Upper lobe of left lung (tissue), 6 donors: Measurements from ENCODE around the gene FOSL2. TPM values are rescaled to one million over a fixed set of nuclear protein-coding genes. Genes with fewer than 3 reads are reported as not detected.

Experiments
- ATAC-seq, 2 donors: fragments of 200-7000 bp; cut with Tn5 transposase; one replicate each; pipeline ENCODE4 v1.9.1; 2022; ENCODE audit warnings: mild to moderate bottlenecking in 2 of 2, moderate library complexity in 2 of 2; ENCODE audit not compliant: low FRiP score in 2 of 2
- DNase-seq, 2 donors: peaks; one replicate each; pipeline ENCODE4 v3.0.0-alpha.2; 2019 to 2020
- H3K27ac ChIP-seq, 4 donors: fragments of 200-600 bp; sonication (generic); one replicate each; pipeline ENCODE4 v1.5.1; 2016 to 2019
- H3K27me3 ChIP-seq, 4 donors: fragments of 200-600 bp; sonication (generic); one replicate each; pipeline ENCODE4 v1.5.1; 2017 to 2019
- H3K36me3 ChIP-seq, 4 donors: fragments of 200-600 bp; sonication (generic); one replicate each; pipeline ENCODE4 v1.5.1; 2016 to 2019
- H3K4me1 ChIP-seq, 4 donors: fragments of 200-600 bp; sonication (generic); one replicate each; pipeline ENCODE4 v1.5.1; 2018 to 2019
- H3K4me3 ChIP-seq, 4 donors: fragments of 200-600 bp; sonication (generic); one replicate each; pipeline ENCODE4 v1.5.1; 2017 to 2019; ENCODE audit warnings: mild to moderate bottlenecking in 2 of 4, moderate library complexity in 1 of 4
- H3K9me3 ChIP-seq, 4 donors: fragments of 200-600 bp; sonication (generic); one replicate each; pipeline ENCODE4 v1.5.1; 2018 to 2019
- CTCF ChIP-seq, 6 experiments: fragments of 450-650 bp in 4 of 6; fragments of 200-600 bp in 2 of 6; sonication (generic) in 2 of 6; IDR thresholded peaks; one replicate each; pipeline ENCODE4 v1.5.1; 2016 to 2019; ENCODE audit warnings: antibody characterized with exemption in 6 of 6
- EP300 ChIP-seq, 4 donors: sonication (generic); formaldehyde crosslinking; IDR thresholded peaks; one replicate each; pipeline ENCODE4 v1.5.1; 2017; ENCODE audit warnings: antibody characterized with exemption in 4 of 4, control low read depth in 2 of 4
- POLR2A ChIP-seq, 4 donors: fragments of 450-650 bp; IDR thresholded peaks; one replicate each; pipeline ENCODE4 v1.5.1; 2016 to 2017; ENCODE audit warnings: antibody characterized with exemption in 4 of 4, mild to moderate bottlenecking in 2 of 4
- POLR2AphosphoS5 ChIP-seq, 2 donors: sonication (generic); formaldehyde crosslinking; IDR thresholded peaks; one replicate each; pipeline ENCODE4 v1.5.1; 2017; ENCODE audit warnings: antibody characterized with exemption in 2 of 2
- WGBS, 2 donors: methylation state at CpG; one replicate each; pipeline ENCODE4 v1.1.5; 2017 to 2018; 5-methylcytosine and 5-hydroxymethylcytosine counted together
- total RNA-seq, 6 donors: library from RNA; depleted of rRNA in 4 of 6; stranded (reverse); fragments of >200 nt in 4 of 6; gene quantifications; one replicate each; pipeline versions ENCODE4 v1.1.0 to v1.2.1, GENCODE V29; 2016 to 2021
- donor health status: DM: no; HTN: no; CAD: no; lungs with moderate emphysema.
- donor health status: DM: no; HTN: yes; CAD: no; lungs with severe emphysema.

The FOSL2 gene
- total RNA-seq, 6 donors from 2014 or later, result 71.0 to 137 (median 91.0) TPM

GRCh38 chr2:28431741-28432140 lies 39.1 kb downstream of the FOSL2 start:
- H3K4me1 ChIP-seq, result no peaks in the 10 kb centered on the region
- peaks cover 0 to 7% (median 0%) of the 10 kb centered on the region in 4 donors for H3K9me3 ChIP-seq
- no peak for ATAC-seq
- no peak overlapping the region for H3K4me3 ChIP-seq
- no peaks in the 10 kb centered on the region for H3K36me3 ChIP-seq
- no peak overlapping the region for H3K27ac ChIP-seq
- TF ChIP-seq CTCF (IDR thresholded peaks at IDR 0.05) (no peak), EP300 (IDR thresholded peaks at IDR 0.05) (no peak), POLR2A (IDR thresholded peaks at IDR 0.05) (no peak), POLR2AphosphoS5 (IDR thresholded peaks at IDR 0.05) (no peak)
- 82 to 100% methylated on average over 2 to 4 of the region's 4 CpGs for WGBS, 2 donors
- no peaks in the 10 kb centered on the region for H3K27me3 ChIP-seq
- DNase-seq, result no peak

GRCh38 chr2:28432362-28432761 lies 39.7 kb downstream of the FOSL2 start:
- WGBS, 2 donors, result 81 to 91% methylated on average over 8 of the region's 8 CpGs

GRCh38 chr2:28433215-28433614 lies 40.6 kb downstream of the FOSL2 start:
- TF ChIP-seq EP300 (IDR thresholded peaks at IDR 0.05) (no peak), POLR2AphosphoS5 (IDR thresholded peaks at IDR 0.05) (no peak), CTCF (IDR thresholded peaks at IDR 0.05) (no peak), POLR2A (IDR thresholded peaks at IDR 0.05) (no peak)
- Histone ChIP-seq H3K9me3 (peaks cover 0 to 7% (median 0%) of the 10 kb centered on the region in 4 donors), H3K4me3 (no peak overlapping the region), H3K27ac (no peak overlapping the region), H3K27me3 (no peaks in the 10 kb centered on the region), H3K36me3 (no peaks in the 10 kb centered on the region), H3K4me1 (no peaks in the 10 kb centered on the region)
- ATAC-seq (no peak), DNase-seq (no peak)
- 93 to 100% methylated on average over 2 of the region's 2 CpGs for WGBS, 2 donors

More at GRCh38 chr2:28432362-28432761, 39.7 kb downstream of the FOSL2 start:
- Histone ChIP-seq H3K9me3 (peaks cover 0 to 7% (median 0%) of the 10 kb centered on the region in 4 donors), H3K27me3 (no peaks in the 10 kb centered on the region), H3K36me3 (no peaks in the 10 kb centered on the region), H3K27ac (no peak overlapping the region), H3K4me3 (no peak overlapping the region), H3K4me1 (no peaks in the 10 kb centered on the region)
- ATAC-seq, result no peak
- no peak for TF ChIP-seq CTCF (IDR thresholded peaks at IDR 0.05)
- no peak for TF ChIP-seq EP300 (IDR thresholded peaks at IDR 0.05)
- TF ChIP-seq POLR2A (IDR thresholded peaks at IDR 0.05), result no peak
- TF ChIP-seq POLR2AphosphoS5 (IDR thresholded peaks at IDR 0.05), result no peak
- no peak for DNase-seq

- Histone ChIP-seq H3K4me3 (no peak overlapping the region), H3K9me3 (peaks cover 0 to 7% (median 0%) of the 10 kb centered on the region in 4 donors), H3K36me3 (no peaks in the 10 kb centered on the region), H3K27me3 (no peaks in the 10 kb centered on the region), H3K4me1 (no peaks in the 10 kb centered on the region), H3K27ac (no peak overlapping the region)
- TF ChIP-seq POLR2AphosphoS5 (IDR thresholded peaks at IDR 0.05) (no peak), EP300 (IDR thresholded peaks at IDR 0.05) (no peak), POLR2A (IDR thresholded peaks at IDR 0.05) (no peak), CTCF (IDR thresholded peaks at IDR 0.05) (no peak)
- no peak for DNase-seq
- WGBS, 2 donors, result 79 to 85% methylated on average over 8 of the region's 8 CpGs
- no peak for ATAC-seq
These were observed 41.4 kb downstream of the FOSL2 start for GRCh38 chr2:28433935-28434599.

GRCh38 chr2:28434600-28434989 lies 41.9 kb downstream of the FOSL2 start:
- no peak for DNase-seq
- Histone ChIP-seq H3K4me1 (no peaks in the 10 kb centered on the region), H3K36me3 (no peaks in the 10 kb centered on the region), H3K9me3 (peaks cover 0 to 7% (median 0%) of the 10 kb centered on the region in 4 donors), H3K27me3 (no peaks in the 10 kb centered on the region), H3K27ac (no peak overlapping the region), H3K4me3 (no peak overlapping the region)
- WGBS, 2 donors, result 60 to 72% methylated on average over 3 to 5 of the region's 5 CpGs
- ATAC-seq, result no peak
- no peak for TF ChIP-seq EP300 (IDR thresholded peaks at IDR 0.05)
- no peak for TF ChIP-seq POLR2A (IDR thresholded peaks at IDR 0.05)
- no peak for TF ChIP-seq CTCF (IDR thresholded peaks at IDR 0.05)
- TF ChIP-seq POLR2AphosphoS5 (IDR thresholded peaks at IDR 0.05), result no peak
